WTC11 (cell line): ENCODE results near the gene GPR37L1. TPM values are rescaled to one million over a fixed set of nuclear protein-coding genes. Genes with fewer than 3 reads are reported as not detected.

ENCODE experiments used
- ATAC-seq: fragments of 200-7000 bp; cut with Tn5 transposase; 2 replicates; pipeline ENCODE4 v1.10.0; 2021; ENCODE audit warnings: mild to moderate bottlenecking, moderate library complexity
- CTCF ChIA-PET: fragments of 300-600 bp; sonication (Branson Sonifier 250); formaldehyde crosslinking; loops from one replicate; lab custom pipeline; 2021; ENCODE audit warnings: antibody characterized with exemption; lab: Charles Lee
- POLR2A ChIA-PET: fragments of 350-600 bp; sonication (Branson Sonifier 250); formaldehyde crosslinking; loops from one replicate; lab custom pipeline; 2021; ENCODE audit warnings: antibody characterized with exemption; lab: Charles Lee
- DNase-seq: peaks from one replicate; pipeline ENCODE4 v3.0.0; 2021; ENCODE audit warnings: low spot score
- H3K27ac Mint-ChIP-seq: 2 replicates; pipeline ENCODE4 v1.8.0; 2021; ENCODE audit warnings: mixed read lengths
- H3K27me3 Mint-ChIP-seq: 2 replicates; pipeline ENCODE4 v1.8.0; 2021; ENCODE audit warnings: low read depth, mild to moderate bottlenecking, moderate library complexity, mixed read lengths
- H3K36me3 Mint-ChIP-seq: 2 replicates; pipeline ENCODE4 v1.8.0; 2021; ENCODE audit warnings: mixed read lengths
- H3K4me1 Mint-ChIP-seq: 2 replicates; pipeline ENCODE4 v1.8.0; 2022; ENCODE audit warnings: mixed read lengths
- H3K4me3 Mint-ChIP-seq: 2 replicates; pipeline ENCODE4 v1.8.0; 2021; ENCODE audit warnings: mild to moderate bottlenecking, moderate library complexity, mixed read lengths
- H3K9me3 Mint-ChIP-seq: 2 replicates; pipeline ENCODE4 v1.8.0; 2021; ENCODE audit warnings: mixed read lengths
- CBFB ChIP-seq: sonication (generic); formaldehyde crosslinking; IDR thresholded peaks from 2 replicates; pipeline ENCODE4 v1.8.1; 2022; ENCODE audit warnings: mild to moderate bottlenecking, low read depth, missing genetic modification reagents
- CTCF ChIP-seq: fragments of 200-600 bp; IDR thresholded peaks from 2 replicates; pipeline ENCODE4 v1.8.0; 2022; ENCODE audit warnings: antibody characterized with exemption
- FOXJ3 ChIP-seq: sonication (generic); formaldehyde crosslinking; IDR thresholded peaks from 2 replicates; pipeline ENCODE4 v1.9.0; 2021; ENCODE audit warnings: missing genetic modification reagents, mild to moderate bottlenecking, borderline replicate concordance
- FOXK1 ChIP-seq: sonication (generic); formaldehyde crosslinking; IDR thresholded peaks from 2 replicates; pipeline ENCODE4 v1.8.0; 2022; ENCODE audit warnings: mild to moderate bottlenecking, moderate library complexity, missing genetic modification reagents
- FOXP1 ChIP-seq: sonication (generic); formaldehyde crosslinking; IDR thresholded peaks from 2 replicates; pipeline ENCODE4 v1.8.0; 2022; ENCODE audit warnings: missing genetic modification reagents, mild to moderate bottlenecking, moderate library complexity, borderline replicate concordance
- HMGXB4 ChIP-seq: sonication (generic); formaldehyde crosslinking; IDR thresholded peaks from 2 replicates; pipeline ENCODE4 v1.8.1; 2023; ENCODE audit warnings: mild to moderate bottlenecking, moderate library complexity, missing genetic modification reagents
- IRF2 ChIP-seq: sonication (generic); formaldehyde crosslinking; IDR thresholded peaks from 2 replicates; pipeline ENCODE4 v1.8.0; 2022; ENCODE audit warnings: low read depth, missing genetic modification reagents, borderline replicate concordance
- JAZF1 ChIP-seq: fragments of 250-450 bp; sonication (Bioruptor Pico); IDR thresholded peaks from 2 replicates; pipeline ENCODE4 v1.9.0; 2021; ENCODE audit warnings: moderate library complexity, mild to moderate bottlenecking, inconsistent platforms
- MYBL2 ChIP-seq: sonication (generic); formaldehyde crosslinking; IDR thresholded peaks from 2 replicates; pipeline ENCODE4 v1.8.1; 2023; ENCODE audit warnings: mild to moderate bottlenecking, moderate library complexity, missing genetic modification reagents
- NFYB ChIP-seq: sonication (generic); formaldehyde crosslinking; conservative IDR thresholded peaks from 2 replicates; pipeline ENCODE4 v1.8.0; 2022; ENCODE audit warnings: low read depth, missing genetic modification reagents
- NR2C2 ChIP-seq: sonication (generic); formaldehyde crosslinking; IDR thresholded peaks from 2 replicates; pipeline ENCODE4 v1.8.0; 2022; ENCODE audit warnings: mild to moderate bottlenecking, missing genetic modification reagents
- PREB ChIP-seq: sonication (generic); formaldehyde crosslinking; IDR thresholded peaks from 2 replicates; pipeline ENCODE4 v1.8.1; 2022; ENCODE audit warnings: mild to moderate bottlenecking, missing genetic modification reagents, moderate library complexity, borderline replicate concordance
- RELA ChIP-seq: sonication (generic); formaldehyde crosslinking; IDR thresholded peaks from 2 replicates; pipeline ENCODE4 v1.8.1; 2022; ENCODE audit warnings: missing genetic modification reagents, mild to moderate bottlenecking, borderline replicate concordance
- RORB ChIP-seq: fragments of 250-450 bp; sonication (Bioruptor Pico); IDR thresholded peaks from 2 replicates; pipeline ENCODE4 v1.9.0; 2021; ENCODE audit warnings: mild to moderate bottlenecking
- SOX15 ChIP-seq: fragments of 250-450 bp; sonication (Bioruptor Pico); IDR thresholded peaks from 2 replicates; pipeline ENCODE4 v1.9.0; 2021; ENCODE audit warnings: mild to moderate bottlenecking
- USF2 ChIP-seq: sonication (generic); formaldehyde crosslinking; IDR thresholded peaks from 2 replicates; pipeline ENCODE4 v1.8.1; 2023; ENCODE audit warnings: mild to moderate bottlenecking, missing genetic modification reagents, moderate library complexity
- ZNF423 ChIP-seq: fragments of 250-450 bp; sonication (Bioruptor Pico); IDR thresholded peaks from 2 replicates; pipeline ENCODE4 v2.1.2; 2022; ENCODE audit warnings: mild to moderate bottlenecking, moderate library complexity
- ZNF671 ChIP-seq: fragments of 250-450 bp; sonication (Bioruptor Pico); IDR thresholded peaks from 2 replicates; pipeline ENCODE4 v1.8.0; 2021; ENCODE audit warnings: mild to moderate bottlenecking
- total RNA-seq: library from RNA; stranded (reverse); gene quantifications from 3 replicates; pipeline ENCODE4 v1.2.3, GENCODE V29; 2021
- TF ChIP-seq, protein P1 (sequence below): sonication (generic); formaldehyde crosslinking; IDR thresholded peaks from 2 replicates; pipeline ENCODE4 v1.8.0; 2022; ENCODE audit warnings: mild to moderate bottlenecking, missing genetic modification reagents
- TF ChIP-seq, protein P2 (sequence below): fragments of 250-450 bp; sonication (Bioruptor Pico); conservative IDR thresholded peaks from 2 replicates; pipeline ENCODE4 v1.9.0; 2021; ENCODE audit warnings: mild to moderate bottlenecking

Gene GPR37L1
- total RNA-seq, 1 experiment from 2014 or later = 0.07 TPM

DNA sequence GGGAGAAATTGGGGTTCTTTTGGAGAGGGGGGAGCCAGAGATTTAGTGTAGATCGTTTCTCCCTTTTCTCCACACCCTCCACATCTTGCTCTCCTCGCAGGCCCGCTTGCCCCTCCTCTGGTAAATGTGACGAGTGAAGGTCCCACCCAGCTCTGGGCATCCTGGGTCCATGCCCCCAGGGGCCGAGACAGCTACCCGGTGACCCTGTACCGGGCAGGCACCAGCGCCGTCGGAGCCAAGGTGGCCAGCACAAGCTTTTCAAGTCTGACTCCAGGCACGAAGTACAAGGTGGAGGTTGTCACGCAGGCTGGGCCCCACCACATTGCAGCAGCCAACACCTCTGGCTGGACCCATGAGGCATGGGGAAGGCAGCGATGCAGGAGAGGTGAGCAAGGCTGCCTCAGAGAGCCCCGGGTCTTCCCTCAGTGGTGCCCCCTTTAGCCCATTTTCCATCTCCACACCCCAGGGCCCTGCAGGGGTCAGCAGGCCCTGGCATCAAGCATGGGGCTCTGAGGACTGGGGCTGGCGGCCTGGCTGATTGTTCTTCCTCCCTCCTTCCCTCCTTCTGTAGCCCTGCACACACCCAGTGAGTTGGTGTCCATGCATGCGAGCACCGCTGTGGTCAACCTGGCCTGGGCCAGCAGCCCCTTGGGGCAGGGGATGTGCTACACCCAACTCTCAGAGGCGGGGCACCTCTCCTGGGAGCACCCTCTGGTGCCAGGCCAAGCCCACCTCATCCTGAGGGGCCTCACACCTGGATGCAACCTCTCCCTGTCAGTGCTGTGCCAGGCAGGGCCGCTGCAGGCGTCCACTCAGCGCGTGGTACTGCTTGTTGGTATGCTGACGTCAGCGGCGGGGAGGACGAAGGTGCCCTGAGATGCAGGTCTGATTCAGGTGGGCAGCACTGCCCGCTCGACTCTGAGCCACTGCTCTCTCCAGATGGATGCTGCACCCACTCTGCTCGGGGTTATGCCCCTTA lies 54.5 kb downstream of the GPR37L1 start:
- Mint-ChIP-seq H3K4me3 (no peak overlapping the region), H3K9me3 (no peaks in the 10 kb centered on the region), H3K27me3 (no peaks in the 10 kb centered on the region), H3K36me3 (no peaks in the 10 kb centered on the region), H3K27ac (no peak overlapping the region), H3K4me1 (no peaks in the 10 kb centered on the region)
- TF ChIP-seq FOXJ3 (CRISPR knock-in tag) = no peak
- TF ChIP-seq SOX15 = no peak
- no peak for TF ChIP-seq HMGXB4 (CRISPR knock-in tag)
- TF ChIP-seq ZNF423 (CRISPR knock-in tag) = no peak
- TF ChIP-seq MYBL2 (CRISPR knock-in tag) = no peak
- no peak for TF ChIP-seq CBFB (CRISPR knock-in tag)
- no peak for TF ChIP-seq JAZF1 (CRISPR knock-in tag)
- no peak for TF ChIP-seq PREB
- TF ChIP-seq, protein P1, sequence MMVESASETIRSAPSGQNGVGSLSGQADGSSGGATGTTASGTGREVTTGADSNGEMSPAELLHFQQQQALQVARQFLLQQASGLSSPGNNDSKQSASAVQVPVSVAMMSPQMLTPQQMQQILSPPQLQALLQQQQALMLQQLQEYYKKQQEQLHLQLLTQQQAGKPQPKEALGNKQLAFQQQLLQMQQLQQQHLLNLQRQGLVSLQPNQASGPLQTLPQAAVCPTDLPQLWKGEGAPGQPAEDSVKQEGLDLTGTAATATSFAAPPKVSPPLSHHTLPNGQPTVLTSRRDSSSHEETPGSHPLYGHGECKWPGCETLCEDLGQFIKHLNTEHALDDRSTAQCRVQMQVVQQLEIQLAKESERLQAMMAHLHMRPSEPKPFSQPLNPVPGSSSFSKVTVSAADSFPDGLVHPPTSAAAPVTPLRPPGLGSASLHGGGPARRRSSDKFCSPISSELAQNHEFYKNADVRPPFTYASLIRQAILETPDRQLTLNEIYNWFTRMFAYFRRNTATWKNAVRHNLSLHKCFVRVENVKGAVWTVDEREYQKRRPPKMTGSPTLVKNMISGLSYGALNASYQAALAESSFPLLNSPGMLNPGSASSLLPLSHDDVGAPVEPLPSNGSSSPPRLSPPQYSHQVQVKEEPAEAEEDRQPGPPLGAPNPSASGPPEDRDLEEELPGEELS (CRISPR knock-in tag) = no peak
- no peak for TF ChIP-seq IRF2 (CRISPR knock-in tag)
- TF ChIP-seq, protein P2, sequence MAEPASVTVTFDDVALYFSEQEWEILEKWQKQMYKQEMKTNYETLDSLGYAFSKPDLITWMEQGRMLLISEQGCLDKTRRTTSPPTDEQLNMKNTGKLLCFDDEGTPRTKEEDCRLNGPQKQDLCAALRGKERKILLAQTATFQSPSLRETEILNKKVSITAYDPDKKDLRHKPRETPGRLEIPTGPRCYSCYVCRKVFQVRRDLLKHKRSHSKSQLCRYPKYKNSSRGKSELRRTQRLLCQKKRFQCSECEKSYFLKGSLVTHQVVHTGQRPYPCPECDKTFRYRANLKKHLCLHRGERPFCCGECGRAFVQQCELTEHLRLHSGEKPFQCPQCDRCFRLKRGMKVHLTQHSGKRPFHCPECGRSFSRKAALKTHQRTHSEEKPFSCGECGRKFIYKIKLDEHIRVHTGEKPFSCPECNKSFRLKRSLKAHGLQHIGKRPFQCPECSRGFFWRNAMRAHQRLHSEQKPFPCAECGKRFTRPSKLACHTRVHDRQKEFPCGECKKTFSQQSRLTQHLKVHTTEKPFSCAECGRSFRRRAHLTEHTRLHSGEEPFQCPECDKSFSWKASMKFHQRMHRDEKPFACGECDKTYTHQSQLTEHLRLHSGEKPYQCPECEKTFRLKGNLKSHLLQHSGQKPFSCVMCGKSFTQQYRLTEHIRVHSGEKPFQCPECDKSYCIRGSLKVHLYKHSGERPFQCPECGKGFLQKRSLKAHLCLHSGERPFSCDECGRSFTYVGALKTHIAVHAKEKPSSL (CRISPR knock-in tag) = no peak
- TF ChIP-seq ZNF671 (CRISPR knock-in tag) = no peak
- TF ChIP-seq NR2C2 = no peak
- no peak for TF ChIP-seq RELA (CRISPR knock-in tag)
- no peak for TF ChIP-seq NFYB
- no peak for TF ChIP-seq CTCF
- no peak for TF ChIP-seq FOXK1 (CRISPR knock-in tag)
- no peak for TF ChIP-seq FOXP1 (CRISPR knock-in tag)
- TF ChIP-seq USF2 (CRISPR knock-in tag) = no peak
- TF ChIP-seq RORB (CRISPR knock-in tag) = no peak
- ATAC-seq (peak; percentile 85), DNase-seq (no peak)
- POLR2A ChIA-PET = no interaction called here
- CTCF ChIA-PET = interaction anchor here (0.5 to 2.2 kb wide), 7 partner anchors 9 to 124 kb away, joined by 3 to 11 read pairs (median 3); no protein-coding TSS in a partner anchor
